Gastroesophageal sphincter (tissue), 4 donors: ENCODE results near the gene PLA2G7. TPM values are rescaled to one million over a fixed set of nuclear protein-coding genes. Genes with fewer than 3 reads are reported as not detected.

ENCODE experiments used
- ATAC-seq: fragments of 150-250 bp; one replicate; pipeline ENCODE4 v1.9.1; 2016; ENCODE audit warnings: mild to moderate bottlenecking, moderate library complexity
- H3K27ac ChIP-seq, 4 donors: fragments of 200-600 bp; sonication (generic) in 3 of 4; 1 replicate in 3 of 4; 2 replicates in 1 of 4; pipeline ENCODE4 v1.5.1; 2016 to 2019
- H3K27me3 ChIP-seq: fragments of 200-600 bp; sonication (generic); one replicate; pipeline ENCODE4 v1.5.1; 2019
- H3K36me3 ChIP-seq, 2 donors: fragments of 200-600 bp; sonication (generic); one replicate each; pipeline ENCODE4 v1.5.1; 2019; ENCODE audit warnings: control low read depth in 1 of 2
- H3K4me1 ChIP-seq, 3 donors: fragments of 200-600 bp; sonication (generic); 1 replicate in 2 of 3; 2 replicates in 1 of 3; pipeline ENCODE4 v1.5.1; 2016 to 2019; ENCODE audit warnings: control low read depth in 2 of 3
- H3K4me3 ChIP-seq, 2 donors: fragments of 200-600 bp; sonication (generic); one replicate each; pipeline ENCODE4 v1.5.1; 2019; ENCODE audit warnings: mild to moderate bottlenecking in 1 of 2, moderate library complexity in 1 of 2
- H3K9me3 ChIP-seq, 3 donors: fragments of 200-600 bp; sonication (generic); one replicate each; pipeline ENCODE4 v1.5.1; 2017 to 2019; ENCODE audit warnings: control low read depth in 2 of 3
- CTCF ChIP-seq, 4 experiments: fragments of 200-600 bp in 2 of 4; fragments of 450-650 bp in 2 of 4; sonication (generic) in 1 of 4; IDR thresholded peaks; one replicate each; pipeline ENCODE4 v1.5.1; 2017 to 2019; ENCODE audit warnings: antibody characterized with exemption in 4 of 4, mild to moderate bottlenecking in 2 of 4, moderate library complexity in 2 of 4
- EP300 ChIP-seq: sonication (generic); formaldehyde crosslinking; IDR thresholded peaks from one replicate; pipeline ENCODE4 v1.6.1; 2017; ENCODE audit warnings: antibody characterized with exemption, mild to moderate bottlenecking
- POLR2A ChIP-seq, 2 donors: fragments of 450-650 bp; IDR thresholded peaks; one replicate each; pipeline ENCODE4 v1.6.1; 2017; ENCODE audit warnings: antibody characterized with exemption in 2 of 2, mild to moderate bottlenecking in 2 of 2, moderate library complexity in 1 of 2
- POLR2AphosphoS5 ChIP-seq: sonication (generic); formaldehyde crosslinking; IDR thresholded peaks from one replicate; pipeline ENCODE4 v1.6.1; 2017; ENCODE audit warnings: antibody characterized with exemption
- WGBS, 2 donors: methylation state at CpG; one replicate each; pipeline ENCODE4 v1.1.5; 2018; ENCODE audit warnings: low coverage in 1 of 2; 5-methylcytosine and 5-hydroxymethylcytosine counted together
- total RNA-seq, 4 donors: library from RNA; depleted of rRNA; stranded (reverse); fragments of >200 nt; gene quantifications; one replicate each; pipeline ENCODE4 v1.1.0, GENCODE V29; 2016

The PLA2G7 gene
- total RNA-seq, 4 donors from 2014 or later = not detected

GRCh38 chr6:46677314-46677654 is 57.9 kb downstream of the PLA2G7 start:
- Histone ChIP-seq H3K4me1 (no peaks in the 10 kb centered on the region), H3K36me3 (peaks cover 0 to 59% of the 10 kb centered on the region in 2 donors), H3K27me3 (no peaks in the 10 kb centered on the region), H3K27ac (no peak overlapping the region), H3K4me3 (no peak overlapping the region), H3K9me3 (no peaks in the 10 kb centered on the region)
- no peak for ATAC-seq
- TF ChIP-seq CTCF (IDR thresholded peaks at IDR 0.05) = no peak
- no peak for TF ChIP-seq POLR2AphosphoS5
- 67 to 92% methylated on average over 4 of the region's 4 CpGs for WGBS, 2 donors

- H3K36me3 ChIP-seq = peaks cover 0 to 63% of the 10 kb centered on the region in 2 donors
- TF ChIP-seq EP300 (no peak), POLR2A (IDR thresholded peaks at IDR 0.05) (no peak), CTCF (IDR thresholded peaks at IDR 0.05) (no peak), POLR2AphosphoS5 (no peak)
- 75 to 83% methylated on average over 2 to 6 of the region's 6 CpGs for WGBS, 2 donors
Observed at GRCh38 chr6:46676604-46677313, 58.4 kb downstream of the PLA2G7 start.

GRCh38 chr6:46674410-46674809 is 60.8 kb downstream of the PLA2G7 start:
- H3K36me3 ChIP-seq = peaks cover 0 to 83% of the 10 kb centered on the region in 2 donors
- no peaks in the 10 kb centered on the region for H3K4me1 ChIP-seq
- TF ChIP-seq POLR2AphosphoS5 = no peak
- TF ChIP-seq CTCF (IDR thresholded peaks at IDR 0.05) = no peak
- no peak for TF ChIP-seq POLR2A (IDR thresholded peaks at IDR 0.05)
- TF ChIP-seq EP300 = no peak
- H3K27ac ChIP-seq = no peak overlapping the region
- H3K4me3 ChIP-seq = no peak overlapping the region
- WGBS, 2 donors = 64 to 86% methylated on average over 1 of the region's 1 CpG
- ATAC-seq = no peak
- H3K9me3 ChIP-seq = no peaks in the 10 kb centered on the region
- no peaks in the 10 kb centered on the region for H3K27me3 ChIP-seq

More at GRCh38 chr6:46676604-46677313, 58.4 kb downstream of the PLA2G7 start:
- Histone ChIP-seq H3K4me1 (no peaks in the 10 kb centered on the region), H3K27me3 (no peaks in the 10 kb centered on the region), H3K4me3 (no peak overlapping the region), H3K27ac (no peak overlapping the region), H3K9me3 (no peaks in the 10 kb centered on the region)
- ATAC-seq = no peak

- no peaks in the 10 kb centered on the region for H3K9me3 ChIP-seq
- peaks cover 0 to 91% of the 10 kb centered on the region in 2 donors for H3K36me3 ChIP-seq
- WGBS, 2 donors = 78 to 89% methylated on average over 2 of the region's 2 CpGs
- no peak for ATAC-seq
- no peaks in the 10 kb centered on the region for H3K4me1 ChIP-seq
- H3K27me3 ChIP-seq = no peaks in the 10 kb centered on the region
- H3K27ac ChIP-seq = no peak overlapping the region
- TF ChIP-seq POLR2A (IDR thresholded peaks at IDR 0.05) = no peak
- TF ChIP-seq POLR2AphosphoS5 = no peak
- TF ChIP-seq CTCF (IDR thresholded peaks at IDR 0.05) = no peak
- no peak for TF ChIP-seq EP300
- H3K4me3 ChIP-seq = no peak overlapping the region
Observed at GRCh38 chr6:46667377-46667776, 67.8 kb downstream of the PLA2G7 start.

- peaks cover 0 to 71% of the 10 kb centered on the region in 2 donors for H3K36me3 ChIP-seq
- H3K9me3 ChIP-seq = no peaks in the 10 kb centered on the region
- TF ChIP-seq POLR2A (IDR thresholded peaks at IDR 0.05) (no peak), EP300 (no peak)
- ATAC-seq = no peak
- peaks cover 0 to 10% (median 0%) of the 10 kb centered on the region in 3 donors for H3K4me1 ChIP-seq
- WGBS, 2 donors = 70 to 92% methylated on average over 2 of the region's 2 CpGs
- no peak overlapping the region for H3K27ac ChIP-seq
- no peaks in the 10 kb centered on the region for H3K27me3 ChIP-seq
- H3K4me3 ChIP-seq = no peak overlapping the region
Observed at GRCh38 chr6:46661483-46661882, 73.7 kb downstream of the PLA2G7 start.
